ENCODE measurements around the gene USP30. TPM values are rescaled to one million over a fixed set of nuclear protein-coding genes. Genes with fewer than 3 reads are reported as not detected.

Gene USP30
- total RNA-seq, 1 donor from 2014 or later, result 13.6 TPM

- Mint-ChIP-seq H3K27ac (ENCODE audit: unreplicated experiment) (no peak within 1 kb of the TSS), H3K4me1 (ENCODE audit: unreplicated experiment) (peaks cover 5% of the 10 kb centered on the region), H3K9me3 (ENCODE audit: unreplicated experiment) (no peaks in the 10 kb centered on the region), H3K27me3 (ENCODE audit: unreplicated experiment) (peaks cover 2% of the 10 kb centered on the region), H3K4me3 (ENCODE audit: unreplicated experiment) (no peak within 1 kb of the TSS), H3K36me3 (ENCODE audit: low read depth, unreplicated experiment) (no peaks in the 10 kb centered on the region)
- no peak for TF ChIP-seq CTCF (IDR thresholded peaks at IDR 0.05; ENCODE audit: unreplicated experiment)
- DNase-seq (ENCODE audit: low spot score), result no peak
These were observed 63.6 kb downstream of the USP30 start, which contains the start of gene ACACB for GRCh38 chr12:109115758-109116610. Gene ACACB, plus strand, starts transcription at chr12:109116587. Its CDS starts 22,819 bp downstream, at chr12:109139406.

DNA sequence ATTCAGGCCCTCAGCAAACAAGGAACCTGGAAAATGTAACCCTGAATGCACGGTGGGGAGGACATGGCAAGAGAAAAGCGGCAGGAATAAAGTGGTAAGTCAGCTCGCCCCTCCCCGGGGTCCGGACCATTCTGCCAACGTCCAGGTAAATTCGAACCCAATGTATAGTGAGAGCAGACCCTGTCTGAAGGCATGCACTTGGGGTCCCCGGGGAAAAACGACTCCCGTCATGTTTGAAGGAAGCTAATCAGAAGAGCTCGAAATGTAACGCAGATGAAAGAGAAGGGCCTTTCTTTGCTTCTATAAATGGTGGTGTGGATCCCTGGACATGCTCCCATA lies 64.2 kb downstream of the USP30 start:
- Mint-ChIP-seq H3K36me3 (ENCODE audit: low read depth, unreplicated experiment) (no peaks in the 10 kb centered on the region), H3K27ac (ENCODE audit: unreplicated experiment) (no peak overlapping the region), H3K4me1 (ENCODE audit: unreplicated experiment) (peaks cover 5% of the 10 kb centered on the region), H3K4me3 (ENCODE audit: unreplicated experiment) (no peak overlapping the region), H3K27me3 (ENCODE audit: unreplicated experiment) (peaks cover 2% of the 10 kb centered on the region), H3K9me3 (ENCODE audit: unreplicated experiment) (no peaks in the 10 kb centered on the region)
- no peak for DNase-seq (ENCODE audit: low spot score)
- TF ChIP-seq CTCF (IDR thresholded peaks at IDR 0.05; ENCODE audit: unreplicated experiment), result no peak

DNA sequence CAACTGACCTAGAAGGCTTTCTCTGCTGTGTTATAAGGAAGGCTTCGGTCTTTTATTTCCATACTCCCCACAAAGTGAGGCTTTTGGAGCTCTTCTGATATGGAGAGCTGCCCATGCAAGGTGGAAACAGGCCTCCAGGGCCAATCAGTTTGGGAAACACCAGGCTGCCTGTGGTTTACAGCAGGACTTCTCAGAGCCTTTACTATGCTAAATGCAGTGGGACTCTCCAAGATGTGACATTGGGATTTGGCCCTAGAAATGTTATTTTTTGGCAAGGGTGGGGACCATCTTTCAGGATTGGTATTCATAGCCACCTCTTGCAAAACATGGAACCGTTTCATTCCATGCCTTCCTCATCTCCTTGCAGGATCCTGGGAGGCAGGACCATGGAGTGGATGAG lies 67.7 kb downstream of the USP30 start:
- no peak for DNase-seq (ENCODE audit: low spot score)
- H3K9me3 Mint-ChIP-seq (ENCODE audit: unreplicated experiment), result no peaks in the 10 kb centered on the region
- no peak for TF ChIP-seq CTCF (IDR thresholded peaks at IDR 0.05; ENCODE audit: unreplicated experiment)
- H3K36me3 Mint-ChIP-seq (ENCODE audit: low read depth, unreplicated experiment), result no peaks in the 10 kb centered on the region
- no peak overlapping the region for H3K4me3 Mint-ChIP-seq (ENCODE audit: unreplicated experiment)
- peaks cover 2% of the 10 kb centered on the region for H3K27me3 Mint-ChIP-seq (ENCODE audit: unreplicated experiment)
- no peak overlapping the region for H3K27ac Mint-ChIP-seq (ENCODE audit: unreplicated experiment)
- peaks cover 5% of the 10 kb centered on the region for H3K4me1 Mint-ChIP-seq (ENCODE audit: unreplicated experiment)

- H3K4me3 Mint-ChIP-seq (ENCODE audit: unreplicated experiment), result no peak overlapping the region
- no peaks in the 10 kb centered on the region for H3K9me3 Mint-ChIP-seq (ENCODE audit: unreplicated experiment)
- peaks cover 5% of the 10 kb centered on the region for H3K4me1 Mint-ChIP-seq (ENCODE audit: unreplicated experiment)
- no peaks in the 10 kb centered on the region for H3K27me3 Mint-ChIP-seq (ENCODE audit: unreplicated experiment)
- TF ChIP-seq CTCF (IDR thresholded peaks at IDR 0.05; ENCODE audit: unreplicated experiment), result no peak
- no peaks in the 10 kb centered on the region for H3K36me3 Mint-ChIP-seq (ENCODE audit: low read depth, unreplicated experiment)
- DNase-seq (ENCODE audit: low spot score), result no peak
- H3K27ac Mint-ChIP-seq (ENCODE audit: unreplicated experiment), result no peak overlapping the region
These were observed 68.2 kb downstream of the USP30 start for GRCh38 chr12:109120557-109120956.

DNA sequence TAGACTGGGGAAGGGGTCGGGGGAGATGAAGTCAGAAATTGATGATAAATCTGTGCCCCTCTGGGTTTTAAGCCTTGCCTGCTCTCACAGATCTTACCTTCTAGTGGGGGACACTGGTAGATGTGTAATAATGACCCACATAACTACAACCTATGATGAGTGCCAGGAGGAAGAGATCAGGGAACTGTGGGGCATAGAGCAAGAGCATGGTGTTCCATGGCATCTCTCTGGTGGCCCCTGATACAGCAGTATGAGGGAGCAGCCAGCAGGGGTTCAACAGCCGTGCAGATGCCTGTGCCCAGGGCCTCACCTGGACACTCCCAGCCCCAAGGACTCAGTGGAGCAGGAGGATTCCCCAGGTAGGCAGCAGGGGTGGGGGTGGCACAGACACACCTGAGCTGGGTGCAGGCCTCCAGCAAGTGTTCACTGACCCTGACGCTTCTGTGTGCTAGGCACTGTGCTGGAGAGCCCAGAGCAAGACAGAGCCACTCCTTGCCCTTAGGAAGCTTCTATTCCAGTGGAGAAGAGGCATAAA lies 69.0 kb downstream of the USP30 start:
- Mint-ChIP-seq H3K27me3 (ENCODE audit: unreplicated experiment) (no peaks in the 10 kb centered on the region), H3K27ac (ENCODE audit: unreplicated experiment) (no peak overlapping the region), H3K36me3 (ENCODE audit: low read depth, unreplicated experiment) (no peaks in the 10 kb centered on the region), H3K4me3 (ENCODE audit: unreplicated experiment) (no peak overlapping the region), H3K4me1 (ENCODE audit: unreplicated experiment) (no peaks in the 10 kb centered on the region), H3K9me3 (ENCODE audit: unreplicated experiment) (no peaks in the 10 kb centered on the region)
- no peak for TF ChIP-seq CTCF (IDR thresholded peaks at IDR 0.05; ENCODE audit: unreplicated experiment)
- no peak for DNase-seq (ENCODE audit: low spot score)
